ENCODE results near the gene HERPUD1. TPM values are rescaled to one million over a fixed set of nuclear protein-coding genes. Genes with fewer than 3 reads are reported as not detected.

The HERPUD1 gene
- total RNA-seq, 1 experiment from 2014 or later: 28.9 TPM

- no peak overlapping the region for H3K4me2 ChIP-seq (ENCODE audit: insufficient read depth, insufficient read length, low read length)
- WGBS (ENCODE audit: extremely low coverage, insufficient read length, low lambda C conversion rate): no CpG with 5 or more reads among the region's 12 CpGs
- H3K4me1 Mint-ChIP-seq: peaks cover 3 to 6% of the 10 kb centered on the region in 2 experiments; a peak in 1 of 4 replicates
- no peak overlapping the region for H3K14ac ChIP-seq (ENCODE audit: insufficient read depth, low read length)
- no peak overlapping the region for H4K5ac ChIP-seq (ENCODE audit: insufficient read length, low read depth, low read length)
- no peak overlapping the region for H4K8ac ChIP-seq (replicated peaks; ENCODE audit: insufficient read length, low read depth, low read length)
- H2BK15ac ChIP-seq (ENCODE audit: low read depth, low read length): no peak overlapping the region
- H4K91ac ChIP-seq (ENCODE audit: insufficient read length, low read depth, low read length): no peak overlapping the region
- H2AK5ac ChIP-seq (ENCODE audit: insufficient read length, low read length): no peak overlapping the region
- H2BK5ac ChIP-seq (ENCODE audit: insufficient read length, low read length): no peak overlapping the region
- peak overlapping the region in 1 of 3 experiments; percentile 12; a peak in 2 of 7 replicates for H3K27ac Mint-ChIP-seq
- DNase-seq: no peak
- no peak overlapping the region for H3T11ph ChIP-seq (ENCODE audit: low read length)
- H3K27me3 Mint-ChIP-seq (ENCODE audit: low read depth): peaks cover 15% of the 10 kb centered on the region
- no peaks in the 10 kb centered on the region for H4K20me1 ChIP-seq (ENCODE audit: control insufficient read depth, insufficient read depth, insufficient read length)
- H3K27ac ChIP-seq (ENCODE audit: insufficient read length, low read depth, low read length): no peak overlapping the region
- H3K9me3 Mint-ChIP-seq: peaks cover 0 to 2% of the 10 kb centered on the region in 2 experiments; a peak in 1 of 5 replicates
- H3K79me2 ChIP-seq (ENCODE audit: insufficient read depth, low read length): no peaks in the 10 kb centered on the region
- no peak overlapping the region for H3K4ac ChIP-seq (ENCODE audit: low read depth, low read length)
- no peak overlapping the region for H3K56ac ChIP-seq (ENCODE audit: insufficient read length, low read depth, low read length)
- no peak overlapping the region for H3K23ac ChIP-seq (ENCODE audit: insufficient read length, low read depth, low read length)
- no peak for TF ChIP-seq CTCF (conservative IDR thresholded peaks at IDR 0.05)
- no peaks in the 10 kb centered on the region for H3K27me3 ChIP-seq (ENCODE audit: insufficient read depth, low read length)
- no peak overlapping the region for H2AFZ ChIP-seq (ENCODE audit: low read length)
- H3K4me1 ChIP-seq (ENCODE audit: insufficient read depth, low read length): no peaks in the 10 kb centered on the region
- no peaks in the 10 kb centered on the region for H3K36me3 Mint-ChIP-seq (ENCODE audit: insufficient read depth in 1 of 3, low read depth in 3 of 3)
- no peak overlapping the region for H2BK120ac ChIP-seq (ENCODE audit: low read depth, low read length, poor library complexity, severe bottlenecking)
- H3K9ac ChIP-seq (ENCODE audit: extremely low read depth, insufficient read length, low read length): no peak overlapping the region
- H3K23me2 ChIP-seq (ENCODE audit: insufficient read length, low read depth, low read length, poor library complexity, severe bottlenecking): no peaks in the 10 kb centered on the region
- H2BK12ac ChIP-seq (ENCODE audit: insufficient read length, low read depth, low read length): no peak overlapping the region
- H3K79me1 ChIP-seq (ENCODE audit: insufficient read depth, low read depth, low read length, poor library complexity, severe bottlenecking): no peaks in the 10 kb centered on the region
- H3K4me3 Mint-ChIP-seq: no peak overlapping the region
- no peak overlapping the region for H2BK20ac ChIP-seq (ENCODE audit: low read depth, low read length, poor library complexity, severe bottlenecking)
- no peaks in the 10 kb centered on the region for H3K9me3 ChIP-seq (ENCODE audit: control insufficient read depth, low read depth, low read length)
- no peak overlapping the region for H3K18ac ChIP-seq (ENCODE audit: insufficient read length, low read depth, low read length)
These were observed 13.4 kb upstream of the HERPUD1 start for GRCh38 chr16:56918467-56919012.

Data from H9 (cell line).